Mononuclear cell (primary cell): ENCODE measurements around the gene TMEM191C. TPM values are rescaled to one million over a fixed set of nuclear protein-coding genes. Genes with fewer than 3 reads are reported as not detected.
"Not testable (repeated sequence)": the region's sequence is repeated elsewhere in the genome, so short reads cannot be mapped to it uniquely, and the experiment has no call there.

Source experiments
- H3K27me3 ChIP-seq: 2 replicates; pipeline ENCODE4 v1.6.0; 2011; ENCODE audit warnings: low read length, control low read depth; ENCODE audit not compliant: insufficient read depth
- H3K4me1 ChIP-seq: 2 replicates; pipeline ENCODE4 v1.5.1; 2011; ENCODE audit warnings: mild to moderate bottlenecking, low read length, control low read depth; ENCODE audit not compliant: insufficient read depth
- H3K4me3 ChIP-seq: 2 replicates; pipeline ENCODE4 v1.5.1; 2011; ENCODE audit warnings: mild to moderate bottlenecking, low read length, moderate library complexity
- H3K9me3 ChIP-seq: 2 replicates; pipeline ENCODE4 v1.5.1; 2011; ENCODE audit warnings: low read depth, mild to moderate bottlenecking, control low read depth, low read length
- total RNA-seq: library from RNA; depleted of rRNA; stranded (reverse); fragments of >200 nt; gene quantifications from one replicate; pipeline ENCODE4 v1.2.3, GENCODE V29; 2012

TMEM191C gene
- total RNA-seq, 1 donor = 2.1 TPM

- Histone ChIP-seq H3K4me1 (no peaks in the 10 kb centered on the region), H3K4me3 (no peak overlapping the region), H3K9me3 (no peaks in the 10 kb centered on the region), H3K27me3 (no peaks in the 10 kb centered on the region)
Observed at GRCh38 chr22:21451545-21452520, 15.4 kb upstream of the TMEM191C start.

- not testable (repeated sequence) for H3K4me3 ChIP-seq, H3K27me3 ChIP-seq, H3K9me3 ChIP-seq, H3K4me1 ChIP-seq
Observed at GRCh38 chr22:21452666-21453065, 14.5 kb upstream of the TMEM191C start.

GRCh38 chr22:21454998-21455333, 12.2 kb upstream of the TMEM191C start:
- not testable (repeated sequence) for H3K9me3 ChIP-seq, H3K4me1 ChIP-seq, H3K4me3 ChIP-seq, H3K27me3 ChIP-seq

- no peak overlapping the region for H3K4me3 ChIP-seq
- H3K4me1 ChIP-seq = no peaks in the 10 kb centered on the region
- no peaks in the 10 kb centered on the region for H3K27me3 ChIP-seq
- H3K9me3 ChIP-seq = no peaks in the 10 kb centered on the region
Observed at GRCh38 chr22:21455334-21456089, 11.7 kb upstream of the TMEM191C start.

- Histone ChIP-seq H3K27me3 (no peaks in the 10 kb centered on the region), H3K4me1 (no peaks in the 10 kb centered on the region), H3K4me3 (no peak overlapping the region), H3K9me3 (no peaks in the 10 kb centered on the region)
Observed at GRCh38 chr22:21457023-21457787, 10.0 kb upstream of the TMEM191C start.

- not testable (repeated sequence) for H3K4me1 ChIP-seq, H3K9me3 ChIP-seq, H3K27me3 ChIP-seq, H3K4me3 ChIP-seq
Observed at GRCh38 chr22:21462672-21463071, 4.5 kb upstream of the TMEM191C start.

GRCh38 chr22:21468194-21469096, 1.3 kb downstream of the TMEM191C start:
- not testable (repeated sequence) for H3K4me1 ChIP-seq

GRCh38 chr22:21469097-21469994, 2.2 kb downstream of the TMEM191C start:
- not testable (repeated sequence) for H3K9me3 ChIP-seq, H3K4me3 ChIP-seq, H3K27me3 ChIP-seq, H3K4me1 ChIP-seq

More at GRCh38 chr22:21468194-21469096, 1.3 kb downstream of the TMEM191C start:
- not testable (repeated sequence) for H3K27me3 ChIP-seq, H3K9me3 ChIP-seq
- H3K4me3 ChIP-seq = peak overlapping the region; percentile 29

GRCh38 chr22:21472984-21473383, 5.8 kb downstream of the TMEM191C start:
- not testable (repeated sequence) for H3K9me3 ChIP-seq, H3K4me1 ChIP-seq, H3K27me3 ChIP-seq, H3K4me3 ChIP-seq

- not testable (repeated sequence) for H3K4me3 ChIP-seq, H3K27me3 ChIP-seq, H3K4me1 ChIP-seq, H3K9me3 ChIP-seq
Observed at GRCh38 chr22:21473664-21474063, 6.5 kb downstream of the TMEM191C start.

GRCh38 chr22:21484039-21484438, 16.9 kb downstream of the TMEM191C start:
- not testable (repeated sequence) for H3K27me3 ChIP-seq, H3K9me3 ChIP-seq, H3K4me1 ChIP-seq, H3K4me3 ChIP-seq

- H3K4me3 ChIP-seq, H3K9me3 ChIP-seq, H3K27me3 ChIP-seq, H3K4me1 ChIP-seq: not testable (repeated sequence)
Observed at GRCh38 chr22:21487723-21488122, 20.5 kb downstream of the TMEM191C start.

GRCh38 chr22:21489149-21489680, 22.0 kb downstream of the TMEM191C start:
- not testable (repeated sequence) for H3K4me3 ChIP-seq, H3K9me3 ChIP-seq, H3K27me3 ChIP-seq, H3K4me1 ChIP-seq
